NCI-H2227 (cell line): ENCODE results near the gene TUBA3C.

ENCODE experiments used
- DNase-seq: peaks from one replicate; lab custom pipeline; 2025; ENCODE audit not compliant: unreplicated experiment; lab: John Stamatoyannopoulos, UW

The TUBA3C gene

DNA sequence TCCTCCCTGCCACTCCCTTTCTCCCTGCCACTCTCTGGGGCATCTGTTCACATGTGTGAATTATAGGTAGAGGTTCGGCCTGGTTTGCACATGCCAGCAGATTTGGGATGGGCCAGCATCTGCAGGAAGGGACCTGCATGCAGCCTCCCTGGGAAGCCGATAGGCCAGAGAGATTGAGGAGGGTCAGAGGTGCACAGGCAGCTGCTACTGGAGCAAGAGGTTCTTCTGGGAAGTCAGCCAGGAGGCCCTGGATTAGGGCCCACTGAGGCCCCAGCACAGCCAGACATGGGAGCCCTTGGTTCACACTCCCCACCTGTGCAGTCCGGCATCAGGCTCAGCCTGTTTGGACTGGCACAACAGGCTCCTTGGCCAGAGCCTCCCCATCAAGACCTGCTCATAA, 12.1 kb downstream of the TUBA3C start:
- no peak for DNase-seq

DNA sequence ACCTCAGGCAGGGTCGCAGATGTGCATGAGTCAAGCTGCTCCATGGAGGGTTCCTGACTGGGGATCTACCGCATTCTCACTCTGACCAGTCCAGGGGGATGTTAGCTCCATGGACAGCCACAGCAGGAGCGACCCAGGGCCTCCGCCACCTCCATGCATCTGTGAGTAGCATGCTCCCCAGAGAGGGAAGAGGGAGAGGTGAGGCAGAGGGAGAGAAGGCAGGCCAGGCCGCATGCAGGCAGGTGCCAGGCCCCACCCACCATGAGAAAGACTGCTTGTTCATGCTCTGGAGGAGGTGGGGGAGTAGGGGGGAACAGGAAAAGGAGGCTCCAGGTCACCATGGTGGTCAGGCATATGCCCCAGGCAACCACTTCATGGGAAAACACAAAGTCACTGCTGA, 20.3 kb downstream of the TUBA3C start:
- DNase-seq: no peak

DNA sequence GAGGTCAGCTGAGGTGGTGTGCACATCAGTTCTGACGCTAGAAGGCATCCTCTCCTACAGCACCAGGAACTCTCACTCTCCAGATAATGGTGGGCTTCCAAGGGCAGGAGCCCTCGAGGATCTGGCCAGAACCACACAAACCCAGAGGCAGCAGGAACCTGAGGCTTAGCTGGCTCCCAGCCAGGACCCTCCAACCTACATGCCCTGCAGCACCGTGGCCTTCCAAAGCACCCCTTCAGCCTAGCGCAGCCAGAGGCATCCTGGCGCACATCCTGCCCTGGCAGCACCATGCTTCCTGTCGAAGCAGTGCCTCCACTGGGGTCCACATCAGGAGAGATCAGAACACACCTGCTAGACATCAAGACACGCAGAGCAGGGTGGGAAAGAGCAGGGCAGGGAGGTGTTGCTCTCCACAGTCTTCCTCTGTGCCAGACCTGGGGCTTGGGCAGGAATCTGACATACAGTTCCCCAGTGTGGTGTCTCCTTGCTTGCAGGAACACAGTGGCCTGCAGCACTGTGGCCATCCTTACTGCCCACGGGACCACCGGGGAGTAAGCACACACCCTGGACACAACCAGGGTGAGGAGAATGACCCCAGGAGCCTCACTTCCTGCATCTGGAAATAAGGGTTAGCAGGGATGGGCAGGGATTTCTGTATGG, 21.7 kb downstream of the TUBA3C start:
- DNase-seq: no peak

DNA sequence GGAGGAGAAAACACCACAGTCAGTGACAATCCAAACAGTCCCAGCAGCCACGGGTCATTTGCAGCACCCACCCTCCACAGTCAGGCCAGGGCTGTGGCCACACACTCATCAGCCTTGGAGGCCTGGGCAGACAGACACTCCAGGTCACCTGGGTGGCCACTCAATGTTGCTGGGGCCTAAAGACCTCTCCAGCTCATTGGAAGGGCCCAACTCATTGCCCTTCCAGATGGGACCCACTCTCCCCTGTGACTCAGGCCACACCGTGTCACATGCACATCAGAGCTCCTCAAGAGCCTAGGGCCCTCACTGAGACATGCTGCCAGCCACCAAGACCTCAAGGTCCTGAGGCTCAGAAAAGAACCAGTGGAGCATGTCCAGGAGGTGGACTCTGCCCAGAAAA, 22.4 kb downstream of the TUBA3C start:
- DNase-seq: no peak

DNA sequence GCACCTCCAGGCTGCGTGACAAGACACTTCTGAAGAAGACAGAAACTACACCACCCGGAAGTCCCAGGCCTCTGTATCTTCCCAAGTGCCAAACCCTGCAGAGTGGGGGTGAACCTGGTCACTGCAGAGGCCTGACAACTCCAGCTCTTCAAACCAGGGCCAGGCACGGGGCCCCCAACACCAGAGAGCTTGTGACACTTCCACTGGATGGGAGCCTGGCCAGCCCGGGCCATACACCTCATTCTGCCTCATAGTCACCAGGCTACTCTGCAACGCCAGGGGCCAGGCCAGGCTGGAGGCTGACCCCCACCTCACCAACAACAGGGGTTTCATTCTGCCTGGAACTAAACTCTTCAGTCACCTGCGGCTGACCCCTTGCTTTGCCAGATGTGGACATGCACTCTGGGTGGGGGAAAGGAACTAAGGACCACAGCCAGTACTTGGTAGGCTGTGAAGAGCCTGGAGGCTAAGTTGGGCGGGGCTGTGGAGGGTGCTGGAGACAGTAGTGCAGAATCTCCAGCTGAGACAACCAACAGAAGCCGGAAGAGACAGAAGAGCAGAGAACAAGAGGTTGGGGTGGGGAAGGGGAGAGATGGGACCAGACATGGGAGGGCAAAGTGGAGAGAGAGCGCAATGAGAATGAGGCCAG, 23.0 kb downstream of the TUBA3C start:
- DNase-seq: no peak

DNA sequence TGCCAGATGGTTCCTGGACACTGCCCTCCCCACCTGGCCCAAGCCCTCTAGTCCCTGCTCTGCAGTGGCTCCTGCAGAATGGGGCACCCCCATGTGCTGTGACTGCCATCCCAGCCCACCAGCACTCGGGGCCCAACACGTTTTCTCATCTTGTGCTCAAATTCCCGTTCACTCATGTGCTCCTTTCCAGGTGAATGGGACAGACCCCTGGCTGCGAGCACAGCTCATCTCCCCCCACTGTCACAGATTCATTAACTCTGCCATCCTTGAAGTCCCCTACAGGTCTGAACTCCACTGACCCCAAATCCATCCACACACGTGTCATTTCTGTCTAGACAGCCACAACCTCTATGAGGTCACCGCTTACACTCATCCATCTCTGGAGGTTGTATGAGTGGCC, 23.6 kb downstream of the TUBA3C start:
- DNase-seq: no peak

DNA sequence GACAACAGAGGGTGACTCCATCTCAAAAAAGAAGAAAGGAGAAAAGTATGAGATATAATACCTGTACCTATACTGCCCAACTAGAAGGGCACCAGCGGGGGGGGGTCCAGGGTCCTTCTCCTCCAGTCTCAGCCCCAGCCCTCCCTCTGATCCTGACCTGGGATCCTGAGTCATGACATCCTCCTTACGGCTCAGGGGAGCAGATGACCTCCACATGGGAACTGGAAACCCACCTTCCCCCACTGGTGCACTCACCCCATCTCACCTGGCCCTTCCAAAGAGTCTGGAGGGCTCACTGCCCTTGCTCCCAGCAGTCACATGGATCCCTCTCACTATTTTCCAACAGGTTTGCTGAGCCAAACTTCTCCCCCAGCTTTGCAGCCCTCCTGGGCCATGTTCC, 24.2 kb downstream of the TUBA3C start:
- no peak for DNase-seq

DNA sequence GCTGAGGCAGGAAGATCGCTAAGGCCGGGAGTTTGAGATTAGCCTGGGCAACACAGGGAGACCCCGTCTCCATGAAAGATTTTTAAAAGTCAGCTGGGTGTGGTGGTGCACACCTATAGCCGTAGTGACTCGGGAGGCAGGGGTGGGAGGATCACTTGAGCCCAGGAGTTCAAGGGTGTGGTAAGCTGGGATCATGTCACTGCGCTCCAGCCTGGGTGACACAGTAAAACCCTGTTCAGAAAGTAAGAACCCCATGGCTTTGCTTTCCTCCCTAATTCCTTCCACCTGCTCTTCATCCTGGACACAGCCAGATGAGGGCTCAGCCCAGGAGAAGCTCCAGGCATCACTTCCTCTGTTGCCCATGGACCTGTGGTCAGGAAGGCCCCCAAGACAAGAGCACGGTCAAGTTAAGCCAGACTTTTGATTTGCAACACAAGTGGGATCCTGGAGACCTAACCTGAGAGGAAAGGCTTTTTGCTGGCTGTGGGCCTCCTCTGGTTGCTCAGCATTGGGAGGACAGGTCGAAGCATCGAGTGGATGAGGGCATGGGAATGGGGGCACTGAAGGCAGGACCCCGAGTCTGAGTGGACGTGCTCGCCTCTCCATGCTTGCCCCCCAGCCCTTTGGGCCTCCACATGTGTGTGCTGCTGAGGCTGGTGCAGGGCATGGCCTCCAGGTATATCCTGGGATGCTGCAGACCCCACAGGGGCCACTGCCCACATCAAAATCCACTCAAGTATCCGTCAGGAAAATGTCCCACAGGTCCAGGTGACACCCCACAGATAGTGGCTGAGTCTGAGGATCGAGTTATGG, 25.4 kb downstream of the TUBA3C start:
- DNase-seq: no peak

DNA sequence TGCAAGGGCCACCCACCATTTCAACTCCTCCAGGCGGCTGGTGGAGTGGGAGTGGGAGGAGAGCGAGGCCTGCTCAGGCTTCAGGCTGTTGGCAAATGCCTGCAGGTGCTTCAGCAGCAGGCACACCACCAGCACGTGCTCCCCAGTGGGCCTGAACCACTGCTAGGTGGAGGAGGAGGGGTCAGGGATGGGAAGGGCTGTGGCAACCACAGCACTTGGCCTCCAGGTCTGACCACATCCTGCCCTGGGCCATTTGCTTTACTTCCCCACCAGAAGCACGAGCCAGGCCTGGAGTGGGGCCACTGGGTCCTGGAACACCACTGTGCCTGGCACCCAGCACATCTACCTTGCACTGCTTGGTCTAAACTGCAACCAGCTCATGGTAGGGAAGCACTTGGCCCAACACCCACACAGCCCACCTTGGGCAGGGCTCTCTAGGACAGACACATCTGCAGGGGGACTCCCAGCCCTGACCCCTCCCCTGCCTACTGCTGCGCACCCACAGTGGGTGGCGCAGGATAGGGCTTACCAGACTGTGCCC, 26.2 kb downstream of the TUBA3C start:
- DNase-seq: no peak

DNA sequence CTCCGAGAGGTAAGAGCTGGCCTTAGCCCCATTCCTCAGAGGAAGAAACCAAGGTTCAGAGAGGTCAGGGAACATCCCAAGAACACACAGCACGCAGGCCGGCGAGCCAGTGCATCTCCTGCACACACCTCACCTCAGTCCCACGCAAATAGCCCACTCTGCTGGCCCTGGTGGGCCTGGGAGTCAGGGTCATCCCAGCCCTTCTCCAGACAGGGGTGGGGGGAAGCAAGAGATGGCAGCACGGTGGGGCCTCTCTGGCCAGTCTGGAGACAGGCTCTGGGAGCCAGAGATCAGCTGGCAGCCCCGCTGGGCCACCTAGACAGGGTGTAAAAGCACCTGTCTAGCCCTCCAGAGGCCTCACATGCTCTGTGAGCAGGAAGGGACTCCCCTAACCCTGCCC, 26.8 kb downstream of the TUBA3C start:
- no peak for DNase-seq

DNA sequence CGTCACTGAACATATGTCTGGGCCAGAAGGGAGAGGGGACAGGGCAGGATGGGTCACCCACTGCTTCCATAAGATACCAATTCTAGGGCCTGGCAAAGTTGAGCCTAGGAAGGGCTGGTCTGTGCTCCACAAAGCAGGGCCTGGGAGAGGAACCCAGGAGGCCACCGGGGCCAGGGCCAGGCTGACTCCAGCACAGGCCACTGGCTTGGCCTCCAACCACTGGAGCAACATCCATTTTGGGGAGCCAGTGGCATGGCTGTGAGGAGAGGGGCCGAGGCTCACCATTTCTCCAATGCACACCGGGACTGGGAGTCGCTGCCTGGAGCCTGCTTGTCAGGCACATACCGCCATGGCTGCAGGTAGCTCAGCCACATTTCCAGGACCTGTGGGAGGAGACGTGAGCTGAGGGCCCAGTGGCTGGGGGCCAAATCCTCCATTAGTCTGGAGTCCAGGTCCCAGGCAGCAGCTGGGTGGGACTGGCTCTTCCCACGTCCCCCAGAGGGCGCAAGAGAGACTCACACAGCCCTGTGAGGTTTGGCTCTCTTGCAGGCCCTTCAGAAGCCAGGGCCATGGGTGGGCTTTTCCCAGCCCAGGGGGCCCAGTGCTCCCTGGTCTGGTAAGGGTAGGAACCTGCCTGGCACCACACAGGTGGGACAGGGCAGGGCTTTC, 27.7 kb downstream of the TUBA3C start:
- DNase-seq: no peak

DNA sequence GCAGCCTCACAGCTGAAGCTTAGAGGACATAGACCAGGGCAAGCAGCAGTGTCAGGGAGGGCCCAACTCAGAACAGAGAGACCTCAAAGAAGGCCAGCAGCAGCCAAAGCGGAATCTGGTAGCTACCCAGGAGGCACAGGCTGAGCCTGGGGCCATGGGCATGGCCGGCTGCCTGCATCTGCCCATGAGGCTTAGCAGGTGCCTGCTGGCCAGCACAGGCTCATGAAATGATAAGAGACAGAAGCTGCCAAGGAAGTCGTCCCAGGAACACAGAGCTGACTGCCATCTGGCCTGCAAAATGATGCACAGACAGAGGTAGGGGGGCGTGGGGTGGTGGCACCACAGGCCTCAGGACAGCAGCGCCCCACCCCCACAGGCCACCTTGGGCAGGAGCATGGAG, 29.2 kb downstream of the TUBA3C start:
- no peak for DNase-seq

DNA sequence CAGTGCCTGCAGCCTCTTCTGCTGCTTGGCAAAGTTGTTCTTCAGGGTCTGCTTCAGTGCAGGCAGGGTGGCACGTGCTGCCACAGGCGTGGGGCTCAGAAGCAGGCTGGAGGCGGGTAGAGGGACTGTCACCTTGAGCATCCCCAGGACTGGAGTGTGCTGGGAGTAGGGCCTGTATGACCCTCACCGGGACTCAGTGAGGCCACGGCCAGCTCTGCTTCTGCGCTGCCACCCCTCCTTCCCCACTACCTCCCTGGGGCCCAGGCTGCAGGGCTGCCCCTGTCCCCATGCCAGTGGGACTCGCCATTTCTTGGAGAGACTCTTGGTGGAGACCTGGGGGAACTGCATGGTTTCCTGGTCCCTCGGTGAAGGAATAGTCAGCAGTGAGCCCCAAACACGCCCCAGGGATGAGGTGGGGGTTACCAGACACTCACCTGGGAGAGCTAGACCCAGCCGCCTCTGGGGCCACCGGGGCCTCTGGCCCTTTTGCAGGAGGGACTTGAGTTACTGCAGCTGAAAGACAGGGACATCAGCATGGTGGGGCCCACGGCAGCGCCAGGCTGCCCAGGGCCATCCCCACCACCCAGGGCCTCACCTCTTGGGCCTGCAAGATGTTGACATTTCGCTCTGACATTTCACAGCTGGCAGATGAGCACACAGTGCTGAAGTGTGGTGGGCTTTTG, 29.9 kb downstream of the TUBA3C start:
- no peak for DNase-seq

DNA sequence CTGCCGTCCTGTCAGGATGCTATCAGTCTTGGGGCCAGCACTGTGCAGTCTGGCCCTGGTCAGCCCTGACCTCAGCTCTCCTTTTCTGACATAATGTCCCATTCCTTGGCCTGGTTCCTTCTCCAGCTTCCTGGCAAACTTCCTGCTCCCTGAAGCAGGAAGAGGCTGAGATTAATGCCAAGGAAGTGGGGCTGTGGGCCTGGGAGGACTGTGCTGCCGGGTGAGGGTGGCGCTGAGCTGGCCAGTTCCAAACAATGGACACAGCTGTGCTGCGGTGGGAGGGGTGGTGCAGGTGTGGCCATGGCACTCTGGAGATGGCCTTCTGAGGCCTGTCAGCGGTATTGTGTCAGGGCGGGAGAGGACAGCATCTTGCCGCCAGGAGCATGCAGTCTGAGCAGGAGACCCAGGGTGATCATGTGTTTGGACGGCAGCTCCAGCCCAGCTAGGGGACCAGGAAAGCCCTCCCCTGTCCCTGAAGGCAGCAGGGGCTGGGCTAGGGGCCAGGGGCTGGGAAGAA, 30.9 kb downstream of the TUBA3C start:
- DNase-seq: no peak

DNA sequence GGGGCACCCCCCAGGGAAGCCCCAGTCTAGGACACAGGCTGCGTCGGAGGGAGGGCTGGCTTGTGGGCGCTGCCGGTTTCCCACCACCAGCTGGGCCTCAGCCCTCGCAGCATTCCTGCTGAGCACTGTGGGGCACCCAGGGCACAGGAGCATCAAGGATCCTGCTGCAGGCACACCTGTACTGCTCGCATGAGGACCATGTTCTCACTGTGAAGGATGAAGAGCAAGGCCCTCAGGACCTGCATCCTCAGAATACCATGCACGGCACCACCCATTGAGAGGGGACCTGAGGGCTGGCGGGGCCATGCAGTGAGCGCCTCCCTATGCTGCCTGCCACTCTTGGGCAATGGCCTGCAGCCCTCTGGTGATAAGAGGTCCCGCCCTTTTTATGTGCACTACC, 31.4 kb downstream of the TUBA3C start:
- no peak for DNase-seq

DNA sequence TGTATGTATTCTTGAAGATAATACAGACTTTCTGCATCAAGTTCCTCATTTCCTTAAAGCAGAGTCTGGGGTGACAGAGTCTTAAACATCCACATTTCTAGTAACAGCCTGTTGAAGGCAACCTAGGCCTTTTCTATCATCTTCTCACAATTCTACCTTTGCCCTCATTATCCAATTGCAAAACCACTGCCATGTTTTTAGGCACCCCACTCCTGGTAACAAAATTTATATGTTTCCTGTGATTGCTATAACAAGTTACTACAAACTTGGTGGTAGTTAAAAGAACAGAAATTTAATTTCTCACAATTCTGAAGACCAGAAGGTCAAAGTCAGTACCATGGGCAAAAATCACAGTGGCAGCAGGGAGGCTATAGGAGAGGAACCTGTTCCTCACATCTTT, 33.1 kb downstream of the TUBA3C start:
- DNase-seq: no peak
